NCI-H187 treated with DMSO at 0.1 percent for 48 hours (cell line): ENCODE measurements around the gene SDK1.
"Not testable (repeated sequence)": the region's sequence is repeated elsewhere in the genome, so short reads cannot be mapped to it uniquely, and the experiment has no call there.

ENCODE experiments used
- DNase-seq: peaks from one replicate; lab custom pipeline; 2025; lab: John Stamatoyannopoulos, UW

SDK1 gene

GRCh38 chr7:4078580-4078979 lies 777.5 kb downstream of the SDK1 start:
- DNase-seq, result no peak

GRCh38 chr7:4079366-4079765 lies 778.3 kb downstream of the SDK1 start:
- DNase-seq, result no peak

DNA sequence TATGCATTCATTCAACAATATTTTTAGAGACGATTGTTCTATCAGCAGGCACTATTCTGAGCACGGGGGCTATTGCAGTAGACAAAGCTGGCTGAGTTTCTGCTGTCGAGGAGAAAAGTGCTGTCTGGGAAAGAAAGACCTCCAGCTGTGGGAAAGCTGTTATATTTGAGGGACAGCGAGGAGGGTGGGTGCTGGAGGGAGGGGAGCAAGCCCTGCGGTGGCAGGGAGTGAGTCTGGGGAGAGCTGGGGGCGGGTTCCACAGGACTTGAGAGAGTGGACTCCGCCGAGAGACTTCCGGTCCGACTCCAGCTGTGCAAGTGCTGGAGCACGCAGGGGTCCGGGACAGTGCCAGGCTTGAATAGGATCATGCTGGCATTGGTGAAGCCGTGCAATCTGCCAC lies 778.9 kb downstream of the SDK1 start:
- DNase-seq, result no peak

DNA sequence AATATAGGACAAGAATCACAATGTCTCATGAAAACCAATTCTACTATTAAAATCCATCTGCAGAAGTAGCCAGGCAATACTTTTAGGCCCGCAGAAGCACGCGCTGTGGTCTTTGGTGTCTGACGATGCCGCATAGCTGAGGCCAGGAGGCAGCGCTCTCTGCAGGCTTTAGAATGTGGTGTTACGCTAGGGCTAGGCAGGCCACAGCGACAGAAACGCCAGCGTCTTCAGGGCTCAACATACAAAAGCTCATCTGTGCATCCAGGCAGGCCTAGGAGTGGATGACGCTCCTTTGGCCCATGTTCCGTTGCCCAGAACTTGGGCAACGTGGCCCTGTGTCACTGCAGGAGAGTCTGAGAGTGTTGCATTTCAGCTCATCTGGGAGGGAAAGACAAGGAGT lies 779.9 kb downstream of the SDK1 start:
- DNase-seq, result no peak

GRCh38 chr7:4083513-4083912 lies 782.5 kb downstream of the SDK1 start:
- DNase-seq, result no peak

DNA sequence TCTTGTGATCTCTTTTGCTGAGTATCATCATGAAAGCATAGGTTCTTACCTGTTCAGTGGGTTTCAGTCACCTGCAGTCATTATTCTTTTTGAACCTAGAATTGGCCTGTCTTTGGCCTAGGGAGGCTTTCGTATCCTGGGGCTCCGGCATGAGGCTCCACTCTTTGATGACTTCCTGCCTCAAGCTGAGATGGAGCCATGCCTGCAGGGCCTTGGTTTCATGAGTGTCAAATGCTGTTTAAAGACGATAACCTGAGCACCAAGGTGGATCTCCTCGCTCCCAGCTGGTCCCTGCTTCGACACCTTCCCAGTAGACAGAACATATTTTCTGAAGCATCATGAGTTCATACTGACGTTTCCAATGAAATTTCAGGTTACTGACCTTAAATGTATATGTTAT lies 783.2 kb downstream of the SDK1 start:
- no peak for DNase-seq

GRCh38 chr7:4085937-4086691 lies 785.1 kb downstream of the SDK1 start:
- DNase-seq, result no peak

GRCh38 chr7:4086723-4087122 lies 785.7 kb downstream of the SDK1 start:
- DNase-seq, result no peak

GRCh38 chr7:4091767-4092166 lies 790.7 kb downstream of the SDK1 start:
- DNase-seq, result no peak

DNA sequence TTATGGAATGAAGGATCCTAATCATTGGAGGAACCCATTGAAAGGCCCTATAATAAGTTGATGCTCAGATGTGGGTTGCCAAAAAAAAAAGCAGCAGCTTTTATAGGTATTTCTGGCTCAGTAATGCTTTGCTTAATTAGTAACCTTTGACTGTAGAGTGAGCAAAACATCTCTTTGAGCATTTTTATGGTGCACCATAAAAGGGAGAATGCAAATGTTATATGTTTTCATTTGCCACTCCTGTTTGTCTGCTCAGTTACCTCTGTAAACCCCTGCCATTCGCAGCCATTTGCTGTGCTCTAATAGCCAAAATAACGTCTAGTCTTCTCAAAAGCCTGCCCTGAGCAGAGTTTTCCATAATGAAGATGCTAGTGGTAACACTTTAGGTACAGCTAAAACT lies 792.0 kb downstream of the SDK1 start:
- DNase-seq, result no peak

- DNase-seq, result no peak
These were observed 792.4 kb downstream of the SDK1 start for GRCh38 chr7:4093483-4093882.

- not testable (repeated sequence) for DNase-seq
These were observed 793.1 kb downstream of the SDK1 start for GRCh38 chr7:4094158-4094557.

- DNase-seq, result no peak
These were observed 796.1 kb downstream of the SDK1 start for GRCh38 chr7:4097001-4097609.

DNA sequence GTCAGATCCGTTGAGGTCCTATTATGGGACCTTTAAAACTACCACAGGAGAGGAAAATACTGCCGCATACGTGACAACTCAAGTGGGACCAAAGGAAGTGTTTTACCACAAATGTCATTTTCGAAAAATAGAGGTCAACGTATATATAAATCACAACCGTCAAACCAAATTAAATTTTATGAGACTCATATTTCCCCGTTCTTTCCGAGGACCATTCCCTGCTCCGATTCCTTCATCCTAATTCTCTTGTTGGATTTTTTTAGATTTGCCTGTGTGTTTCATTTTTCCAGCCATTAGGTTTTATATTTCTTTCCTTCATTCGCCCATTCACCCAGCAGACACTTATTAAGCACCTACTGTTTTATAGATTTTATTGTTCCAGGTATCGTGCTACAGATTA lies 797.1 kb downstream of the SDK1 start:
- DNase-seq, result no peak

GRCh38 chr7:4099651-4100050 lies 798.6 kb downstream of the SDK1 start:
- DNase-seq, result no peak

GRCh38 chr7:4100148-4100547 lies 799.1 kb downstream of the SDK1 start:
- DNase-seq, result no peak

GRCh38 chr7:4100691-4101090 lies 799.6 kb downstream of the SDK1 start:
- DNase-seq, result no peak

DNA sequence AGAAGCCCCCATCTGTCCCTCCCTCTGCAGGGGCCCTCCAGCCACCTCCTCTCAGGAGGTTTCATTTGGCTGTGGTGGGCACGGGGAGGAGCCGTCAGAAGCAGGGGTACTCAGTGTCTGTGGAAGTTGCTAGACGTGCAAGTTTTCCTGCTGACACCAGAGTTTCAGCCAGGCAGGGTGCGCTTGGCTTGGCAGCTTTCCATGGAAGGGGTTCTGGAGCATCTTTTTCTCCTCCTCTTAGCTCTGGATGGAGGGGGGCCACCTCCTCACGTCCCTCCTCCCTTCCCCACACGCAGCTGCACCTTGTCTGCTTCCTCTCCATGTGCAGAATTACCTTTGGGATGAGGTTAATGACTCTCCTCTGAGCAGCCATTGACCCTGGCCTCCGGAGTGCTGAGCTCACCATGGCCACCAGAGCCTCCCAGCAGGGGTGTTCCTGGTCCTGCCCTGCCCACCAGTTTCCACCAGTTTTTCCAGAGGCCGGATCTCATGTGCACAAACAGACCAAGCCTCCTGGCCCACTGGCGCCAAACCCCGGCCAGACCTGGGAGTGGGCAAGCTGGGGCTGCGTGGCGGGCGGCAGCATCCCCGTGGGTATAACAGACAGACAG lies 801.3 kb downstream of the SDK1 start:
- no peak for DNase-seq

GRCh38 chr7:4103352-4104091 lies 802.5 kb downstream of the SDK1 start:
- no peak for DNase-seq

DNA sequence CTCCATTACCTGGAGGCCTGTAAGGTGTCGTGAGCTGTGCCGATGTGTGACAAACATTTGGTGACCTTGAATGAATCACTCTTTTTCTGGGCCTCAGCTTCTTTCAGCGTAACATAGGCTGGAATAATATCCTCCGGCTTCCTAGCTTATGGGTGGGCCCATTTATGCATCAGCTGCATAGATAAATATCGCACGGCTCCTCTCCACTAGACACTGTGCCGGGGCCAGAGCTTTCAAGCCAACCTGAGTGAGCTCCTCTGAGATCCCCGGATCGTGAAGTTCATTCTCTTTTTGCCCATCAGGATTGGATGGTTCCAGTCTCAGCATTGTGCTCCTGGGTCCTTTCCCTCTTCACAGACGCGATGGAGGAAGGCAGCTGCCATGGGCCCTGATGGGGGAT lies 806.8 kb downstream of the SDK1 start:
- no peak for DNase-seq

GRCh38 chr7:4108951-4109350 lies 807.9 kb downstream of the SDK1 start:
- DNase-seq, result no peak

DNA sequence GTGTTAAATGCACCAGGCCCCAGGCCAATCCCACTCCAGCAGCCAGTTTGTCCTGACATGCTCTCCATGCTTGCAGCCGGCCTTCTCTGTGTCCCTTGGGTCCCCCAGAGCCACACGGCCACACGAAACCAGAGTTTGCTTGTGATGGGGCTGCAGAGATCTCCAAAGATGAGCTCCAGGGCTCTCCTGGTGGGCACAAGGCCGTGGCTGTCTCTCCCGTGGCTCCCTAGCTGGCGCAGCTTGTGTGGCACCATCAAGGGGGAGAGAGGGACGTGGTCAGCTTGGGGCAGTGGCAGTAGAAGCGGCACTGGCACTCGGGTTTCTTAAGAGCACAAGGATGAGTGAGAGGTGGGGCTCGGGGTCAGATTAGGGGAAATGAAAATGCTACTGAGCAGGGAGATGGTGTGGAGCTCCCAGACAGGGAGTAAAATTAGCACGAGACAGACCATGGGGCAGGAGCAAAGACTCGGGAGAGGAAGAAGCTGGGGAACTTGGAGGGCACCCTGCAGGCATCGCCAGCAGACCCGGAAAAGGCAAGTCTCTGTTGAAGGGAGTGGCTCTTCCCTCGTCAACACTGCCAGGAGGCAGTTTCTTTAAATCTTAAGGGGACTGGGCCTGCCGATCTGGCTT lies 808.5 kb downstream of the SDK1 start:
- DNase-seq, result no peak
